AG10803 (cell line): ENCODE results near the gene LCNL1.

ENCODE experiments used
- DNase-seq: peaks from one replicate; pipeline ENCODE4 v3.0.0; 2010; ENCODE audit warnings: low read depth
- H3K4me3 ChIP-seq: 2 replicates; pipeline ENCODE4 v1.5.1; 2011; ENCODE audit warnings: mild to moderate bottlenecking, low read length, control low read depth
- TF ChIP-seq, protein P1 (sequence below): conservative IDR thresholded peaks from 2 replicates; pipeline ENCODE4 v1.5.1; 2011; ENCODE audit warnings: mild to moderate bottlenecking, low read length, control low read depth, inconsistent platforms

The LCNL1 gene

DNA sequence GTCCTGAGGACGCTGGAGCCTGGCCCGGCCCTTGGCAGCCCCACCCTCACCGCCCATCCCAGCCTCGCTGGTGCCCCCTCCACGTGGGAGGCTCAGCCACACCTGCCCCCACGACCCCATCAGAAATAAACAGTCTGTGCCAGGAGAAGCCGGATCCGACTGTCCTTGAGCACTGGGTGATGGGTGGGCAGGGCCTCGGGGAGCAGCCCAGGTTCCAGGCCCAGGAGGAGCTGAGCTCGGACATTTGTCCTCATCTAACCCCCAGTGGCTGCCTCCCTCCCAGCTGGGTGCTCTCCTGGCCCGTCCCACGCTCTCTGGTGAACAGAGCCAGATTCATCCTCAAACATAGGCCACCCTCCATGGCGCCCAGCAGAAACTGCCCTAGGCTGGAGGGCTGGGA lies 10.1 kb upstream of the LCNL1 start:
- TF ChIP-seq, protein P1, sequence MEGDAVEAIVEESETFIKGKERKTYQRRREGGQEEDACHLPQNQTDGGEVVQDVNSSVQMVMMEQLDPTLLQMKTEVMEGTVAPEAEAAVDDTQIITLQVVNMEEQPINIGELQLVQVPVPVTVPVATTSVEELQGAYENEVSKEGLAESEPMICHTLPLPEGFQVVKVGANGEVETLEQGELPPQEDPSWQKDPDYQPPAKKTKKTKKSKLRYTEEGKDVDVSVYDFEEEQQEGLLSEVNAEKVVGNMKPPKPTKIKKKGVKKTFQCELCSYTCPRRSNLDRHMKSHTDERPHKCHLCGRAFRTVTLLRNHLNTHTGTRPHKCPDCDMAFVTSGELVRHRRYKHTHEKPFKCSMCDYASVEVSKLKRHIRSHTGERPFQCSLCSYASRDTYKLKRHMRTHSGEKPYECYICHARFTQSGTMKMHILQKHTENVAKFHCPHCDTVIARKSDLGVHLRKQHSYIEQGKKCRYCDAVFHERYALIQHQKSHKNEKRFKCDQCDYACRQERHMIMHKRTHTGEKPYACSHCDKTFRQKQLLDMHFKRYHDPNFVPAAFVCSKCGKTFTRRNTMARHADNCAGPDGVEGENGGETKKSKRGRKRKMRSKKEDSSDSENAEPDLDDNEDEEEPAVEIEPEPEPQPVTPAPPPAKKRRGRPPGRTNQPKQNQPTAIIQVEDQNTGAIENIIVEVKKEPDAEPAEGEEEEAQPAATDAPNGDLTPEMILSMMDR = no peak
- H3K4me3 ChIP-seq = no peak overlapping the region
- DNase-seq = no peak

DNA sequence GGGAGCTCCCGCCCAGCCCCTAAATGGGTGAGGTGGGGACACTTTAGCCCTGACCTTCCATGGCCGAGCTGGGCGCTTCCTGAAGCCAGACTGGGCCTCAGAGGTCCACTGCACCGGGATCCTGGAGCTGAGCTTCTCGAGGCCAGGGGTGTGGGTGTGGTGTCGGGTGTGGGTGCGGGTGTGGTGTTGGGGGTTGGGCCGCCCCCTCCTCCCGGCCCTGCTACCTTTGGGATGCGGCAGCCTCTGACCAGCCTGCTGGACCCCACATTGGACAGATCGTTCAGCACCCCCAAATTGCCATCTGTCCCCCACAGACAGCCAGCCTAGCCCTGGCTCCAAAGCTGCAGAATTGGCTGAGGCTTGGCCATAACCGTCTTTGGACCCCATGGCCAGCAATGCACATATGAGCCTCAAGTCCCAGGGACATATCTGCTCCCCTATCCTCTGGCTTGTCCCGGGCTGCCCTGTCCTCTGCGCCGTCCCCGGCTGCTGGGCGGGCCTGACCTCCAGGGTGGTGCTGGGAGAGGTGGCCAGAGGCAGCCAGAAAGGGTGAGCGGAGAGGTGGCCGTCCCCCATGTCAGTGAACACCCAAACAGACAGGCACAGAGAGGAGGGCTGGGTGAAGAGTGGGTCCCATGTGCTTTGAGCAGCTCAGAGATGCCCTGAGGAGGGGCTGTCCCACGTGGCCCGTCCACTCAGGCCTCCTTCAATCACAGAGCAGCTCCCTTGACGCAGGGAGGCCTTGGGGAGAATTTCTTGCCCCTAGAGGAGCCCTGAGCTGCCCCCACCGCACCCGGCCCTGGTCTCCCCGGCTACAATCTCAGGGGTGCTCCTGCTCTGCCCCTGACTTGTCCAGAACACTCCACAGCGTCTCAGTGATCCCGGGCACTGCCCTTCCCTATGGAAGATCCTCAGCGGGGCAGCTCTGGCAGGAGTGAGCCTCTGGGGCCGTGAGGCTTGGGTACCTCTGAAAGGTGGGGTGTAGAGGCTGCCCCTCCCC lies 8.9 kb upstream of the LCNL1 start:
- H3K4me3 ChIP-seq = no peak overlapping the region
- DNase-seq = no peak
- TF ChIP-seq, protein P1 = no peak

DNA sequence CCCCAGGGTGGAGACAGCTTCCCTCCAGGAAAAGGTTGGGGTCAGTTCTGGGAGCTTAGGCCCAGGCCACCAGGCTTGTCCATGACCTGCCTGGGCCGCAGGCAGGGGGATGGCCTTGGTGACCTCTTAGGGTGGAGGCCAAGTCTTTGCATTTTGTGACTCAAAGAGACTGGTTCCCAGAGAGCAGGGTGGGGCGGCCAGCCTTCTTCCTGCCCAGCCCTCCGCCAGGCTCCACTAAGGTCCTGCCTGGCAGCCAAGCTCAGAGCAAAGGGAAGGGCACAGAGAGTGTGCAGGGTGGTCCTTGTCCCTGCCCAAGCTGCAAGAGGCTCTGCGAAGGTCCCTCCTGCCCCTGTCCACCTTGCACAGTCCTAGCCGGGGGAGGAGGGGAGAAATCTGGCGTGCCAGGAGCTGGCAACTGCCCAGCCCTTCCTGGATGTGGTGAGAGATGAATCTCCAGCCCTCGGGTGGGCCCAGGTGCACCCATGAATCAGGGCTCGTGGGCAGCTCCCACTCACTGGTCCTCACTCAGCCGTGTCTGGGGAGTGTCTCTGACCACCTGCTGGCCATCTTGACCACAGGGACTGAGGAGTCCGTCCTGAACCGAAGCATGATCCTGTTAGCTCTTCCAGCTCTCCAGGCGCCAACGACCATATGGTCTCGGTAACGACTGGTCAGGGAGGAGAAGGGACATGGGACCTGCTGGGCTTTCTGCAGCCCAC lies 7.8 kb upstream of the LCNL1 start:
- TF ChIP-seq, protein P1 = no peak
- DNase-seq = no peak
- no peak overlapping the region for H3K4me3 ChIP-seq

DNA sequence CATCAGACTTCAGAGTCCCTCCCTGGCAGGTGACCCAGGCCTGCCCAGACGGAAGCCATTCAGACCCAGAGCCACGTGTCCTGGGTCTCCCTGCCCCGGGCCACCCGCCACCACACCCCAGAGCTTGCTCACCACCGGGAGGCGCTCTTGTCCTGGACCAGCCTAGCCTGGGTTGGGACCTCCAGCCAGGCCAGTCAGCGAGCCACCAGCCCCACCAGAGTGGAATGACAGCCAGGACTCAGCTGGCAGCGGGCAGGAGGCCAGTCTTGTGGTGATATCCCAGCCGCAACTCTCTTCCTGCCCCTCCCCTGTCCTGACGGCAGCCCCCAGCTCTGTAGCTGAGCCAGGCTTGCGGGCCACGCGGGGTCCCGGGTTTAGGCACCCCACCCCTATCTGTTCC lies 7.1 kb upstream of the LCNL1 start:
- no peak overlapping the region for H3K4me3 ChIP-seq
- TF ChIP-seq, protein P1 = peak; percentile 27; the same call in 1 of the 2 replicates
- DNase-seq = peak; percentile 34

DNA sequence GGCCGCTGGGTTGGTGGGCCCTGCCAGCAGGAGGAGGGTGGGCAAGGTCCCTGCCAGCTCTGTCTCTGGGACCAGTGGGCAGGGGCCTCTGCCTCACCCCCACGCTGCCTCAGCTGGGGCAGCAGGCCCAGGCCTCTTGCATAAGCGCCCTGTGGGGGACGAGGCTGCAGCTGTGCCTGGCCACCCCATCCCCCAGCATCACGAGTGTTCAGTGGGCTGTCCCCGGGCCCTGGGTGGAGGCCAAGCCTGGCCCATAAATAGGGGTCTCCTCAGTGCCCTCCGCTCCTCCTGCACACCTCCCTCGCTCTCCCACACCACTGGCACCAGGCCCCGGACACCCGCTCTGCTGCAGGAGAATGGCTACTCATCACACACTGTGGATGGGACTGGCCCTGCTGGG lies 5.6 kb upstream of the LCNL1 start, which contains the start of gene PTGDS:
PTGDS (plus strand) TSS at position 282 of the 400 bp plus-strand sequence; CDS start at position 357, 75 bp downstream.
- TF ChIP-seq, protein P1 = no peak
- peak within 1 kb of the TSS; percentile 60 for H3K4me3 ChIP-seq
- DNase-seq = peak; percentile 28

DNA sequence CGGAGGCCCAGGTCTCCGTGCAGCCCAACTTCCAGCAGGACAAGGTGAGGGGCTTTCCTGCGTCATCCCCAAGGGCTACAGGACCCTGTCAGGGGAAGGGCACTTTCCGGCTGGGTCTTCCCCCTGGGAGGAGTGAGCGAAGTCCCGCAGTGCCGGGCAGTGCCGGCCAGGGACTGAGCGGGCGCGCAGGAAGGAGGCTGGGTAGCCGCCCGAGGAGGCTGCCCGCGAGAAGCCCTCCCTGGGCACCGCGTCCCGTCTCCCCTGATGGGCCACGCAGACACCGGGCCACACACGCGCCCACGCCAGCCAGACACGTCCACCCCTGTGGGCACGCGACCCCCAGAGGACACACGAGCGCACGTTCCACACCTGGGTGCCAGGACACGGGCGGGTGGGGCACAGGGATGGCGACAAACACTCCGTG lies 5.1 kb upstream of the LCNL1 start:
- H3K4me3 ChIP-seq = peak overlapping the region; percentile 60
- TF ChIP-seq, protein P1 = no peak
- no peak for DNase-seq
